Lower leg skin (tissue), 3 donors: ENCODE measurements around the gene CELF2.

Experiments used
- CTCF ChIP-seq, 3 donors: fragments of 450-650 bp; IDR thresholded peaks; one replicate each; pipeline ENCODE4 v1.5.1; 2016; ENCODE audit warnings: antibody characterized with exemption in 3 of 3, mild to moderate bottlenecking in 3 of 3, moderate library complexity in 2 of 3
- POLR2A ChIP-seq, 2 donors: fragments of 450-650 bp; IDR thresholded peaks; one replicate each; pipeline ENCODE4 v1.6.1; 2016 to 2017; ENCODE audit warnings: antibody characterized with exemption in 2 of 2, mild to moderate bottlenecking in 1 of 2, moderate library complexity in 1 of 2

DNA sequence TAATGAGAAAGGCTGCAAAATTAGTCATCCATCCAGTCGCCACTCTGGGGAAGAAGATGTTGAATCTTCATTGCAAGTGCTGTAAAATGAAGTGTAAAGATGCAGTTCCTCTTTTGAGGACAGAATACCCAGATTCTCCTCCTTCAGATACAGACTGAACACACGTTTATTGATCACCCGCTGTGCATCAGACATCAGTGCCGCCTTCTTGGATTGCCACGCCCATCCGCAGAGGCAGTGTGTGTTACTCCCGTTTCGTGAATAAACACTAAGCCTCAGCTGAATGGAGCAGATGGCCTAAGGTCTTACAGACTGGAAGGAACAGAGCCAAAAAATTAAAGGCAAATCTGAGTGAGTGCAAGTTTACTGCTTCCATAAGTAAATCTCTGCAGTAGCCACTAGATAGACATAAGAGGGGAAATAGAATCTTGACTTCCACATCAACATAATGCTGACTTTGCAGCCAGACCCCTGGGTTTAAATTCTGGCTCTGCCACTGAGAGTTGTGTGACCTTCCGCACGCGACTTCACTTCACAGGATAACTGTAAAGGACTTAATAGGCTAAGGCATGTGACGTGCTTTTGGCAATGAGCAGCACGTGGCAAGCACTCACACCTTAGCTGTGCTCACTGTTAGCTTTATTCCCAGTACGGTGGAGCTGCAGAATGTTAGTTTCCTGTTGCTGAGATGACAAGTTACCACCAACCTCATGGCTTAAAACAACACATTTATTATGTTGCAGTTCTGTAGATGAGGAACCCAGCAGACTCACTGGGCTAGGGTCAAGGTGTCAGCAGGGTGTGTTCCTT lies 285.9 kb downstream of the CELF2 start:
- no peak for TF ChIP-seq CTCF (IDR thresholded peaks at IDR 0.05)
- TF ChIP-seq POLR2A (IDR thresholded peaks at IDR 0.05) = no peak
